ENCODE data around the gene LGALS13.

Gene LGALS13

GRCh38 chr19:39563408-39563807 lies 38.9 kb upstream of the LGALS13 start:
- DNase-seq (ENCODE audit: low read depth): no peak

DNA sequence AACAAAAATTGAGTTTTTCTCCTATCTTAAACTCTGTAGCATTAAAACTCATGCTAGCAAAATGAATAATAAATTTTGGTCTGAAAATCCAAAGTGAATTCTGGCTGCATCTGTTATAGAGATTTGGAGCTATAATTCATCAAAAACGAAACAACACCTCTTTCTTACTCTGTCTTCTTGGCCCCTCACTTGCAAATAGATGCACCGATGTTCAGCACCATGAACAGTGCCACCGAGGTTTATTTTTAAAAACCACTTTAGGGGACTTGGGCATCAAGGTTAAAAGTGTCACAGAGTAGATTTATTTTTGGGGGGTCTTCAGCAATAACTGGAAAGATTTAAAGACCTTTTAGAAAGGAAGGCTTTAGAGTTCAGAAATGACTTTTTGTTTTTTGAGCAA lies 36.3 kb upstream of the LGALS13 start:
- no peak overlapping the region for H3K4me3 ChIP-seq (ENCODE audit: control insufficient read depth, low read depth, low read length)
- no peak for DNase-seq (ENCODE audit: low read depth)
- no peak for TF ChIP-seq CTCF (IDR thresholded peaks at IDR 0.05; ENCODE audit: control insufficient read depth, insufficient read depth, low read depth, low read length, missing control alignments)

More at GRCh38 chr19:39563408-39563807, 38.9 kb upstream of the LGALS13 start:
- no peak overlapping the region for H3K4me3 ChIP-seq (ENCODE audit: control insufficient read depth, low read depth, low read length)
- TF ChIP-seq CTCF (IDR thresholded peaks at IDR 0.05; ENCODE audit: control insufficient read depth, insufficient read depth, low read depth, low read length, missing control alignments): no peak

DNA sequence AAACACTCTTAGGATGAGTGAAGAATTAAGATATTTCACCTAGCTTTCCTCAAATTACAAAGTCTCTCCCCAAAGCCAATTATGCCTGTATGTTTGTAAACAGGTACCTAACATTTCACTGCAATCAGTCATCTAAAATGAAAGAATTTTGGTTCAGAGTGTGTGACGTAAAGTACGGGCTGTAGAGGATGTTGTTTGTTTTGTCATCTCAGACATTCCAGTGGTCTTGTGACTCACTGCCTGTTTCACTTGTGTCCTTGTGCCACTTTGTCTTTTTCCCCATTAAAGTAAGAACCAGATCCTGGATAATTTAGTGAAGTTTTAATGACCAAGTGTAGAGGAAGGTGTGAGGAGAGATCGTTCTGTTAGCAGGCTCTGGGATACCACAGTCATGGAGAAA lies 33.7 kb upstream of the LGALS13 start:
- H3K4me3 ChIP-seq (ENCODE audit: control insufficient read depth, low read depth, low read length): no peak overlapping the region
- DNase-seq (ENCODE audit: low read depth): no peak
- no peak for TF ChIP-seq CTCF (IDR thresholded peaks at IDR 0.05; ENCODE audit: control insufficient read depth, insufficient read depth, low read depth, low read length, missing control alignments)

- TF ChIP-seq CTCF (IDR thresholded peaks at IDR 0.05; ENCODE audit: control insufficient read depth, insufficient read depth, low read depth, low read length, missing control alignments): no peak
- H3K4me3 ChIP-seq (ENCODE audit: control insufficient read depth, low read depth, low read length): no peak overlapping the region
- no peak for DNase-seq (ENCODE audit: low read depth)
Observed at GRCh38 chr19:39582442-39582841, 19.9 kb upstream of the LGALS13 start.

GRCh38 chr19:39582891-39583625 lies 19.3 kb upstream of the LGALS13 start:
- DNase-seq (ENCODE audit: low read depth): no peak
- TF ChIP-seq CTCF (IDR thresholded peaks at IDR 0.05; ENCODE audit: control insufficient read depth, insufficient read depth, low read depth, low read length, missing control alignments): no peak

DNA sequence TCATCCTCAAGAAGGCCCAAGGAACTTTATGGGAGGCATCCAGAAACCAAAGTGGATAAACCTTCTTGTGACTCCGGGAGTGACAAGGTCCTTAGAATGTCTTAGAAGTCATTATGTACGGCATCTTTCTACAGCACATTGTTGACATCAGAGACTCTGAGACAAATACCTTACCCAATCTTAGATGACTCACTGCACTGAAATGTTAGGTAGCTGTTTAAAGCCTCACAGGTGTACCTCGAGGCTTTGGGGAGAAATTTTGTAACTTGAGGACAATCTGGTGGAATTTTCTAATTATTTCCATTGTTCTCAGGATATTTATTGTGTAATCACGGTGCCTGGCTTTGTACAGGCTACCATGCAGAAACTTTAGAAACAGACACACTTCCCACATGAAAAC lies 14.8 kb upstream of the LGALS13 start:
- no peak for TF ChIP-seq CTCF (IDR thresholded peaks at IDR 0.05; ENCODE audit: control insufficient read depth, insufficient read depth, low read depth, low read length, missing control alignments)
- H3K4me3 ChIP-seq (ENCODE audit: control insufficient read depth, low read depth, low read length): no peak overlapping the region
- no peak for DNase-seq (ENCODE audit: low read depth)

More at GRCh38 chr19:39582891-39583625, 19.3 kb upstream of the LGALS13 start:
- no peak overlapping the region for H3K4me3 ChIP-seq (ENCODE audit: control insufficient read depth, low read depth, low read length)
